ENCODE measurements around the gene AMFR.

DNA sequence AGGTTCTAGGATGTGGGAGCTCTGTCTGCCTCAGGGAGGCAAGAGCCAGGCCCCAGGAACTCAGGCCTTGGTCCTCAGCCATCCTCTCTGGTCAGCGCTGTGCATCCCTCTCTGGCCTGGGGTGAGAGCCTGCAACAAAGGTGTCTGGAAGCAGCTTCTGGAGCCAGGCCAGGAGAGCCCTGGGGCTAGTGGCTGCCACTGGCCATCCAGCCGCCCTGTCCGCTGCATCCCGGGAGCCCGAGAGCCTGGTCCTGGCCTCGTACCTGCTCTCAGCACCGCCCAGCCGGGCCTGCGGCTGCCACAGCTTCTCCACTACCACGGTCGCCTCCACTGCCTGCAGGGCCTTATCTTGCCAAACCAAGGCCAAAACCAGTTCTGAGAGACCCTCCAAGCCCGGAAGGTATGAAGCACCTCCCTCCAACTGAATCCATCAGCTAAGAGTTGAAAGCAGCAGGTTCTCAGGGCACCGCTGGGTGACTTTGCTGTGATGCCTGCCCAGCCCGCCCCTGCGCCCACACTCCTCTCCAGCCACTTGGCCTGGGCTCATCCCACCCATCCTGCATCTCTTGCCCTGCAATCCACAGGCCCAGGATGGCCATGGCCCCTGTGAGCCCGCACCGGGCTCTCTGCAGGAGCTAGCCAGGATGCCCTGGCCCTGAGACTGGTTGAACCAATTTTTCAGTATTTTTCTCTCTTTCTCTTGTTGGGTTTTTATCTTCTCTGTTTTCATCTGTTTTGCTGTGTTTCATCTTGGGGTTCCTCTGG is 85.7 kb downstream of the AMFR start:
- TF ChIP-seq, protein P1, sequence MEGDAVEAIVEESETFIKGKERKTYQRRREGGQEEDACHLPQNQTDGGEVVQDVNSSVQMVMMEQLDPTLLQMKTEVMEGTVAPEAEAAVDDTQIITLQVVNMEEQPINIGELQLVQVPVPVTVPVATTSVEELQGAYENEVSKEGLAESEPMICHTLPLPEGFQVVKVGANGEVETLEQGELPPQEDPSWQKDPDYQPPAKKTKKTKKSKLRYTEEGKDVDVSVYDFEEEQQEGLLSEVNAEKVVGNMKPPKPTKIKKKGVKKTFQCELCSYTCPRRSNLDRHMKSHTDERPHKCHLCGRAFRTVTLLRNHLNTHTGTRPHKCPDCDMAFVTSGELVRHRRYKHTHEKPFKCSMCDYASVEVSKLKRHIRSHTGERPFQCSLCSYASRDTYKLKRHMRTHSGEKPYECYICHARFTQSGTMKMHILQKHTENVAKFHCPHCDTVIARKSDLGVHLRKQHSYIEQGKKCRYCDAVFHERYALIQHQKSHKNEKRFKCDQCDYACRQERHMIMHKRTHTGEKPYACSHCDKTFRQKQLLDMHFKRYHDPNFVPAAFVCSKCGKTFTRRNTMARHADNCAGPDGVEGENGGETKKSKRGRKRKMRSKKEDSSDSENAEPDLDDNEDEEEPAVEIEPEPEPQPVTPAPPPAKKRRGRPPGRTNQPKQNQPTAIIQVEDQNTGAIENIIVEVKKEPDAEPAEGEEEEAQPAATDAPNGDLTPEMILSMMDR (IDR thresholded peaks at IDR 0.05 in 2 of 3, conservative IDR thresholded peaks at IDR 0.05 in 1 of 3; ENCODE audit: borderline replicate concordance in 1 of 3, insufficient read depth in 1 of 3, low read depth in 2 of 3, low read length in 2 of 3) = no peak
- TF ChIP-seq, protein P2, sequence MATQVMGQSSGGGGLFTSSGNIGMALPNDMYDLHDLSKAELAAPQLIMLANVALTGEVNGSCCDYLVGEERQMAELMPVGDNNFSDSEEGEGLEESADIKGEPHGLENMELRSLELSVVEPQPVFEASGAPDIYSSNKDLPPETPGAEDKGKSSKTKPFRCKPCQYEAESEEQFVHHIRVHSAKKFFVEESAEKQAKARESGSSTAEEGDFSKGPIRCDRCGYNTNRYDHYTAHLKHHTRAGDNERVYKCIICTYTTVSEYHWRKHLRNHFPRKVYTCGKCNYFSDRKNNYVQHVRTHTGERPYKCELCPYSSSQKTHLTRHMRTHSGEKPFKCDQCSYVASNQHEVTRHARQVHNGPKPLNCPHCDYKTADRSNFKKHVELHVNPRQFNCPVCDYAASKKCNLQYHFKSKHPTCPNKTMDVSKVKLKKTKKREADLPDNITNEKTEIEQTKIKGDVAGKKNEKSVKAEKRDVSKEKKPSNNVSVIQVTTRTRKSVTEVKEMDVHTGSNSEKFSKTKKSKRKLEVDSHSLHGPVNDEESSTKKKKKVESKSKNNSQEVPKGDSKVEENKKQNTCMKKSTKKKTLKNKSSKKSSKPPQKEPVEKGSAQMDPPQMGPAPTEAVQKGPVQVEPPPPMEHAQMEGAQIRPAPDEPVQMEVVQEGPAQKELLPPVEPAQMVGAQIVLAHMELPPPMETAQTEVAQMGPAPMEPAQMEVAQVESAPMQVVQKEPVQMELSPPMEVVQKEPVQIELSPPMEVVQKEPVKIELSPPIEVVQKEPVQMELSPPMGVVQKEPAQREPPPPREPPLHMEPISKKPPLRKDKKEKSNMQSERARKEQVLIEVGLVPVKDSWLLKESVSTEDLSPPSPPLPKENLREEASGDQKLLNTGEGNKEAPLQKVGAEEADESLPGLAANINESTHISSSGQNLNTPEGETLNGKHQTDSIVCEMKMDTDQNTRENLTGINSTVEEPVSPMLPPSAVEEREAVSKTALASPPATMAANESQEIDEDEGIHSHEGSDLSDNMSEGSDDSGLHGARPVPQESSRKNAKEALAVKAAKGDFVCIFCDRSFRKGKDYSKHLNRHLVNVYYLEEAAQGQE (IDR thresholded peaks at IDR 0.05; ENCODE audit: low read depth) = no peak
- TF ChIP-seq EZH2 (IDR thresholded peaks at IDR 0.05) (no peak), SRF (IDR thresholded peaks at IDR 0.05; ENCODE audit: low read depth) (no peak)

Measured in HCT116 (cell line).